Measurements from ENCODE around the gene BANF1.

Gene BANF1

DNA sequence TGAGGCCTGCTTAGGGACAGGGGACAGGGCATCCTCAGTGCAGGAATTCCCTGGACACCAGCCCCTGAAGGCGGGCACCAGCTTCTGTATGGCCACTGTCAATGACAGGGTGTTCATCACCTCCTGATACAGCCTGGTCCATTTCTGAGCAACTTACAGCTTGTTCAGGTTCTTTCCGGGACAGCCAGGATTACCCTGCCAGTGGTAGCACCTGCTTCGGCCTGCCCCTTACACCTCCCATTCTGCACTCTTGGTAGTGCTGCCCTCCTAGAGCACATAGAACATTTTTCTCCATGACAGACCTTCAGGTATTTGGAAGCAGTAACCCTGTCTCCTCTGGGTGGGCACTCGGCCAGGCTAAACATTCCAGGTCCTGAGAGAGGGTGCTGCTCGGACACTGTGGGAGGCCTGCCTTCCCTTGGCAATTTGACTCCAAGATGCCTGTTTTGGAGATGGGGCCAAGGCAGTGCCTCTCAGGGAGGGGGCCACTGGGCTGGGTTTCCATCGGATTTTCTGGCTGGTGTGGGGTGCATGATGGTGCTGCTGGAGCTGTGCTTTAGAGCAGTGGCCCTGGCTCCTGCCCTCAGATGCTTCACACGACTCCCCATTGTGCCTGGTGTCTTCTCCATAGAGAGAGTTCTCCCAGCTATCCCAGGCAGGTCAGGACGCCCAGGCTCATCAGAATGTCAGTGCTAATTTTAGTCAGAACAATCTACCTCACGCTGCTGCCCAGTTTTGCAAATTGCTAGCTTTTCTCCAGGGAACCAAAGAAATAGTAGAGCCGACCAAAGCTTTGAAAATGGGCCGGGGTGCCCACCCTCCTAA, 45.5 kb downstream of the BANF1 start:
- TF ChIP-seq CTCF (IDR thresholded peaks at IDR 0.05; ENCODE audit: control extremely low read depth, extremely low read depth, low read depth, missing control alignments): no peak
- CTCF ChIA-PET: interaction anchor here (1.0 to 7.8 kb wide), 6 partner anchors 11 to 269 kb away, joined by 3 to 52 read pairs (median 31); partner anchors contain the start of genes CST6 and PACS1
- DNase-seq (ENCODE audit: extremely low spot score): no peak
- POLR2A ChIA-PET: no interaction called here

DNA sequence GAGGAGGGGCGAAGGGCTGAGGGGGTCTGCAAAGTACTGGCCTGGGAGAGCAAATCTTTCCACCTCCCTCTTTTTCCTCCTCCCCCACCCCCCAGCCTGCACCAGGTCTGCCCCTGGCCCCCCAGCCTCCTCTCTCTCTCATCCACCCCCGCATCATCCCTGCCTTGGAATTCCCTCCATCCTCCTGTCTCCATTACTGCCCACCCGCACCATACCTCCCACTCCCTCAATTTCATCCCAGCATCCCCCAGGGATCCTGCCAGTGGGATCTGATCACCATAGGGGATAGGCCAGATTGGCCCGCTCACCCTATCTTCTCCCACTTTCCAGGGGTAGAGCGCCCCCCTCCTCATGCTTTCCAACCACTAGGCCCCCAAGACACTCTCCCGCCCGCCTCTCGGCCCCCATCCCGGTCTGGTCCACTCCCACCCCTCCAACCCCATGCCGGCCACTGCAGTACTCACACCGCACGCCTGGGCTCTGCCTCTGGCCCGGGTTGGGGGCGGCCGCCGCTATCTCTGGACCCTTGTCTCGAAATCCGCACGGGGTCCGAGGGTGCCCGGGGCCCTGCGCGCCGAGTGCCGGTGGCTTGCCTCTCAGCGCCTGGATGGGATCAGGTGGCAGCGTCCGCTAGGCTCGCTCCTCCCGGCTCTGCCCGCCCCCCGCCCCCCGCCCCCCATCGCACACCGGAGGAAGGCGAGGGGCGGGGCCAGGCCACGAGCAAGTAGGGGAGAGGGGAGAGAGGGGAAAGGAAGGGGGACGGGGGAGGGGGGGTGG, 46.4 kb downstream of the BANF1 start, which contains the start of gene GAL3ST3:
TSS of gene GAL3ST3 (minus strand) at position 615 of the 777 bp plus-strand sequence. CDS start 3,746 bp downstream, outside the sequence.
- TF ChIP-seq CTCF (IDR thresholded peaks at IDR 0.05; ENCODE audit: control extremely low read depth, extremely low read depth, low read depth, missing control alignments): no peak
- ChIA-PET CTCF (interaction anchor here (1.0 to 5.7 kb wide), 3 partner anchors 13 to 270 kb away, joined by 3 to 52 read pairs (median 39); partner anchors contain the start of gene PACS1), POLR2A (interaction anchor here (1.1 kb wide), 1 partner anchor 10 kb away, joined by 3 read pairs; no protein-coding TSS in a partner anchor)
- DNase-seq (ENCODE audit: extremely low spot score): no peak

DNA sequence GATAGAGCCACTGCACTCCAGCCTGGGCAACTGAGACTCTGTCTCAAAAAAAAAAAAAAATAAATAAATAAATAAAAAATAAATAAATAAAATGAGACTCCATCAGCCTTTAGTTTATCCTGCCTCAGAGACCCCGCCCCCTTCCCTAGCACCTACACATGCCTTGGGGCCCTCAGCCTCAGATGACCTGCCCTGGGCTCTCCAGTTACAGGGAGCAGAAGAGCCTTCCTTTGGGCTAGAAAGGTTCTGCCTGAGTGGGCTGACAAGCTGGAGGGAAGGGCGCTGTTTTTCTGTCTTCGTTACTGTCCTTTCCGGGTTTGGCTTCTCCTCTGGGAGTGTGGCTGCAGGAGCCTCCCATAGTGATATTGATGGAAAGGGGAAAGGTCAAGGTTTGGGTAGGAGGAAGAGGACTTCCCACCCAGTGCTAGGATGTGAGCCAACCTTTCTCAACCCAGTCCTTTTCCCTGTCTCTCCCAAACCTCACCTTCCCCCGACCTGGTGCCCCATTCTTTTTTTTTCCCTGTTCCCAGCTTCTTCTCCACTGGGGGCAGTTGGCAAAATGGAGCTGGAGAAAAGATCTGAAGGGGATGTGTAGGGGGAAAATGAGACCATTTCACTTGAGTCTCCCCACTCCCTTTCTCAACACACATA, 48.4 kb downstream of the BANF1 start:
- CTCF ChIA-PET: interaction anchor here (1.1 to 7.3 kb wide), 4 partner anchors 9 to 166 kb away, joined by 4 to 143 read pairs (median 6); partner anchors contain the start of gene PACS1
- TF ChIP-seq CTCF (IDR thresholded peaks at IDR 0.05; ENCODE audit: control extremely low read depth, extremely low read depth, low read depth, missing control alignments): no peak
- POLR2A ChIA-PET: no interaction called here
- no peak for DNase-seq (ENCODE audit: extremely low spot score)

DNA sequence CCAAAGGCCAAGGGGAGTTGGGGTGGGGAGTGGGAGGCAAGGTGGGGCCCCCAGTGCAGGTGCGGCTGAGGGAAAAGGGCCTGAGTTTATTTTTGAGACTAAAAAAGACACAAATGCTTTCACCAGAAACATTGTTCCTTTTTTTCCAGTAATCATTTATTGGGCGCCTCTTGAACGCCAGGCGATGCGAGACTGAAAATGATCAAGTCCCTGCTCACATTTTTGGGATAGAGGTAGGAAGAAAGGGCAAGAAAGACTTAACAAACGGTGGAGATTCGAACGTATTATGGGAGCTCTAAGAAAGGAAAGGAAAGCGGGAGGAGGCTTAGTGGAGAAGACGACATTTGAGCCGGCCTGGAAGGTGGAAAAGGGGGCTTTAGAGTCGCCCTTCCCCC, 49.1 kb downstream of the BANF1 start:
- DNase-seq (ENCODE audit: extremely low spot score): no peak
- no peak for TF ChIP-seq CTCF (IDR thresholded peaks at IDR 0.05; ENCODE audit: control extremely low read depth, extremely low read depth, low read depth, missing control alignments)
- ChIA-PET CTCF (interaction anchor here (1.1 to 7.3 kb wide), 6 partner anchors 10 to 167 kb away, joined by 4 to 143 read pairs (median 6); partner anchors contain the start of gene PACS1), POLR2A (interaction anchor here (1.1 kb wide), 1 partner anchor 193 kb away, joined by 4 read pairs; no protein-coding TSS in a partner anchor)

DNA sequence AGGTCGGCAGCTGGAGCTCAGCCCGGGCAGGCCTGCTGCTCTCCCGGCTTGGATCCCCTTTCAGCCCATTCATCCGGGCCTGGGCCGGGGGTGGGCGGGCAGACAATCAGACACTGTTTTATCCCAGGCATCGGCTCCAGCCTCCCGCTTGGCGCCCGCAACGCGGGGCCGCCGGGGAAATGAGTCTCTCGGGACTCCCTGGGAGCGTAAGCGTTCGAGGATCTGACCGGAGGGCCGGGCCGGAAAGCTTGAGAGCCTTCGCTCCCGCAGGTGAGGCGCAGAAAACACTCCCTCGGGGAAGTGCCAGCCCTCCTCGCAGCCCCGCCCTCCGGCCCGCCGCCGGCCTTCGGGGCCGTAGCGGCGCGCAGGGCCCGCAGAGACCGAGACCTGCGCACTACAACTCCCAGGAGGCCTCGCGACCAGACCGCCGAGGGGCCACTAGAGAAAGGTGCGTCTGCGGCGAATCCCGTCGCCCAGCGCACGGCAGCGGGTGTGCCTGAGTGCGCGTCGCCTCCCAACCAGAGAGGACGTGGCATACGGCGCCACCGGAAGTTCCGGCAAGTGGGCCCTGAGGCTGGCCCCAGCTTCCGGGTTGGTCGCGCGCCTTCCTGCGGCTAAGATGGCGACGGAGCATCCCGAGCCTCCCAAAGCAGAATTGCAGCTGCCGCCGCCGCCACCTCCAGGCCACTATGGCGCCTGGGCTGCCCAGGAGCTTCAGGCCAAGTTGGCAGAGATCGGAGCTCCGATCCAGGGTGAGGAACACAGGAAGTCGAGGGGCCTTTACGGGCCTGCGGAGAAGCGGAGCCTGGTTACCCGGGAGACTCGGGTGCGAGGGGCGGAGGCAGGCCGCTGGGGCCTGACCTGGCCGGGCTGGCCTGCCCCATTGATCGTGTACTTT, 49.7 kb downstream of the BANF1 start, which contains the start of gene SF3B2:
TSS of gene SF3B2 (plus strand) at position 599 of the 898 bp plus-strand sequence. CDS start at position 620, 21 bp downstream.
- CTCF ChIA-PET: interaction anchor here (1.0 to 7.3 kb wide), 14 partner anchors 7 to 192 kb away, joined by 3 to 143 read pairs (median 4); partner anchors contain the start of genes CCDC85B, MUS81 and PACS1
- no peak for TF ChIP-seq CTCF (IDR thresholded peaks at IDR 0.05; ENCODE audit: control extremely low read depth, extremely low read depth, low read depth, missing control alignments)
- peak; percentile 98 for DNase-seq (ENCODE audit: extremely low spot score)
- POLR2A ChIA-PET: interaction anchor here (0.5 to 1.7 kb wide), 3 partner anchors 15 to 194 kb away, joined by 4 to 8 read pairs (median 4); no protein-coding TSS in a partner anchor
